Measurements from ENCODE around the gene TMSB15C. TPM values are rescaled to one million over a fixed set of nuclear protein-coding genes. Genes with fewer than 3 reads are reported as not detected.

Gene TMSB15C
- polyA plus RNA-seq, 1 of the 3 experiments (the other 2 are of a cell fraction): 2.9 TPM

DNA sequence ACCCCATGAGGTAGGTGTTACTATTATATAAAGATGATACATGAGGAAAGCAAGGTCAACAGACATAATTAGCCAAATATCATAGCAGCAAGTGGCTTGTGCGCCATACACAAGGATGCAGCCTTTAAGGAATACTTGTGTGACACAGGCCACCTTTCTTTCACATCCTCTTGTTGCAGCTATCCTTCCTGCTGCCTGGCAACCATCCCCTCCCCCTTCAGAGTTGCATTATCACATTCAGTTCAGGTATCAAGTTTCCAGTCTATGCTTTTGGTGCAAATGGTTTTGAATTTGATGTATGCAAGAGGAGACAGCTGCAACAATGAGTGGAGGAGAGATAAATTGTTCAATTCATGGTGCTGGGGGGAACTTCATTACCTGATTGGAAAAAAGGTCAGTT is 42.7 kb upstream of the TMSB15C start (continued):
- TF ChIP-seq REST (IDR thresholded peaks at IDR 0.05; ENCODE audit: low read depth, low read length) (no peak), RXRA (IDR thresholded peaks at IDR 0.05; ENCODE audit: borderline replicate concordance, low read depth) (no peak), SMC3 (IDR thresholded peaks at IDR 0.05; ENCODE audit: low read depth, low read length) (no peak), MEF2A (IDR thresholded peaks at IDR 0.05; ENCODE audit: borderline replicate concordance, low read depth) (no peak)
- TF ChIP-seq, protein P1, sequence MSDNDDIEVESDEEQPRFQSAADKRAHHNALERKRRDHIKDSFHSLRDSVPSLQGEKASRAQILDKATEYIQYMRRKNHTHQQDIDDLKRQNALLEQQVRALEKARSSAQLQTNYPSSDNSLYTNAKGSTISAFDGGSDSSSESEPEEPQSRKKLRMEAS (IDR thresholded peaks at IDR 0.05; ENCODE audit: low read depth): no peak

DNA sequence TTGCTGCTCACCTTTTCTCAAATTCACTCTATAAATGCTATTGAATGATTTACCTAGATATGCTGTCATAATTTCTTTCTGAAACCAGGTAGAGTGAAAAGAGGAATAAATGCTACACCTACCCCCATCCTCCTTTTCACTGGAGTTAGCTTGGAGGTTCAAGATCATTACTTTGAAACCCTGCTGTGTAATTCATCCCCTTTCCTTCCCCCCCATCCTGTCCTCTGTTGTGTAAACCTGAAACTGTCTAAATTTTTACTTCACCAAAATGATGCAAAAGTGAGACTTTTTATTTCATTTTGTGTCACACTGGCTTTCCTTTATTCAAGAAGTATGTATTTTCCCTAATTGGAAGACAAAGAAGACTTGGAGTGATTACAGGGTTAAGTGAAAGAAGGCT is 41.7 kb upstream of the TMSB15C start:
- Histone ChIP-seq H3K27me3 (ENCODE audit: insufficient read depth) (peaks cover 8% of the 10 kb centered on the region; the same call in 1 of the 2 replicates), H3K4me3 (ENCODE audit: low read depth in 2 of 2, low read length in 1 of 2) (no peak overlapping the region), H3K27ac (ENCODE audit: low read depth in 2 of 2, low read length in 1 of 2) (no peak overlapping the region), H3K36me3 (replicated peaks in 1 of 2; ENCODE audit: control insufficient read depth in 1 of 2, insufficient read depth in 2 of 2, low read length in 1 of 2) (peaks cover 0 to 5% of the 10 kb centered on the region in 2 experiments), H4K20me1 (ENCODE audit: insufficient read depth) (no peaks in the 10 kb centered on the region), H3K9ac (no peak overlapping the region), H3K4me2 (no peak overlapping the region), H2AFZ (ENCODE audit: low read depth) (no peak overlapping the region), H3K4me1 (ENCODE audit: control insufficient read depth in 1 of 2, insufficient read depth in 2 of 2, low read depth in 1 of 2, low read length in 1 of 2) (peaks cover 0 to 7% of the 10 kb centered on the region in 2 experiments; a peak in 1 of 4 replicates), H3K9me3 (no peaks in the 10 kb centered on the region), H3K9me2 (no peaks in the 10 kb centered on the region), H3K79me2 (ENCODE audit: insufficient read depth) (no peaks in the 10 kb centered on the region), H3F3A (replicated peaks; ENCODE audit: insufficient read depth) (no peaks in the 10 kb centered on the region)
- ChIA-PET POLR2A (no interaction called here), CTCF (interaction anchor here (2.1 kb wide), 1 partner anchor 18 kb away, joined by 9 read pairs; no protein-coding TSS in a partner anchor)
- TF ChIP-seq RCOR1 (IDR thresholded peaks at IDR 0.05; ENCODE audit: low read length) (no peak), TAF1 (IDR thresholded peaks at IDR 0.05; ENCODE audit: borderline replicate concordance, low read depth, low read length) (no peak), YY1 (IDR thresholded peaks at IDR 0.05; ENCODE audit: low read depth) (no peak), IRF3 (IDR thresholded peaks at IDR 0.05; ENCODE audit: low read depth, low read length) (no peak), EZH2phosphoT487 (IDR thresholded peaks at IDR 0.05; ENCODE audit: borderline replicate concordance, low read depth) (no peak), FOXJ3 (CRISPR knock-in tag; IDR thresholded peaks at IDR 0.05) (no peak), ELF1 (IDR thresholded peaks at IDR 0.05) (no peak), GABPA (IDR thresholded peaks at IDR 0.05; ENCODE audit: low read depth) (no peak)
- DNase-seq: no peak

Data from SK-N-SH (cell line).